ENCODE measurements around the gene WNT9B.

The WNT9B gene

GRCh38 chr17:46822388-46822921 lies 28.9 kb upstream of the WNT9B start:
- H3K36me3 ChIP-seq (ENCODE audit: control insufficient read depth, insufficient read depth, low read length): no peaks in the 10 kb centered on the region
- no peak overlapping the region for H3K27ac ChIP-seq (ENCODE audit: low read length)
- H3K4me3 ChIP-seq (ENCODE audit: low read length): no peak overlapping the region
- peaks cover 23% of the 10 kb centered on the region; the same call in 1 of the 2 replicates for H3K27me3 ChIP-seq (ENCODE audit: control insufficient read depth, insufficient read depth, low read length)
- no peaks in the 10 kb centered on the region for H3K9me3 ChIP-seq (ENCODE audit: control insufficient read depth, insufficient read depth, low read length)
- peaks cover 15% of the 10 kb centered on the region for H3K4me1 ChIP-seq (ENCODE audit: control insufficient read depth, insufficient read depth, low read length)
- no CpG with 5 or more reads among the region's 35 CpGs for WGBS (ENCODE audit: insufficient coverage, insufficient read length)
- no peak for DNase-seq (ENCODE audit: low read depth, low spot score)

DNA sequence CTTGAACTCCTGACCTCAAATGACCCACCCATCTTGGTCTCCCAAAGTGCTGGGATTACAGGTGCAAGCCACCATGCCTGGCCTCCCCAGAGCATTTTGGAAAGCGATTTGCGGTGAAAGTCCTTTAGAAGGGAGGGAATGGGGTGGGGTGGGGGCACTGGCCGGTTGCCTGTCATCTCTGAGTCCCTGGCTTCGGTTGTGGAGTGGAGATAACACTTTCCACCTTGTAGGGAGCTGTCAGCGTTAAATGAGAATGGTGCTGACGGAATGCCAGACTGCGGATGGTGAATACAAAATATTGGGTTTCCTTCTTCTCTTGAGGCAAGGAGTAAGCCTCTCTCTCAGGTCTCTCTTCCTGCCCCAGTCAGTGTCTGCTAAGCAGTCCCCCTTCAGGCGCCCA lies 27.7 kb upstream of the WNT9B start:
- Histone ChIP-seq H3K4me3 (ENCODE audit: low read length) (no peak overlapping the region), H3K36me3 (ENCODE audit: control insufficient read depth, insufficient read depth, low read length) (no peaks in the 10 kb centered on the region), H3K9me3 (ENCODE audit: control insufficient read depth, insufficient read depth, low read length) (no peaks in the 10 kb centered on the region), H3K27me3 (ENCODE audit: control insufficient read depth, insufficient read depth, low read length) (peaks cover 17% of the 10 kb centered on the region; the same call in 1 of the 2 replicates), H3K27ac (ENCODE audit: low read length) (no peak overlapping the region), H3K4me1 (ENCODE audit: control insufficient read depth, insufficient read depth, low read length) (peaks cover 15% of the 10 kb centered on the region)
- no CpG with 5 or more reads among the region's 8 CpGs for WGBS (ENCODE audit: insufficient coverage, insufficient read length)
- no peak for DNase-seq (ENCODE audit: low read depth, low spot score)

- no peak for DNase-seq (ENCODE audit: low read depth, low spot score)
- no peaks in the 10 kb centered on the region for H3K36me3 ChIP-seq (ENCODE audit: control insufficient read depth, insufficient read depth, low read length)
- no peak overlapping the region for H3K27ac ChIP-seq (ENCODE audit: low read length)
- H3K4me3 ChIP-seq (ENCODE audit: low read length): no peak overlapping the region
- peaks cover 4% of the 10 kb centered on the region; the same call in 1 of the 2 replicates for H3K4me1 ChIP-seq (ENCODE audit: control insufficient read depth, insufficient read depth, low read length)
- H3K27me3 ChIP-seq (ENCODE audit: control insufficient read depth, insufficient read depth, low read length): peaks cover 2% of the 10 kb centered on the region; the same call in 1 of the 2 replicates
- WGBS (ENCODE audit: insufficient coverage, insufficient read length): no CpG with 5 or more reads among the region's 1 CpG
- no peaks in the 10 kb centered on the region for H3K9me3 ChIP-seq (ENCODE audit: control insufficient read depth, insufficient read depth, low read length)
Observed at GRCh38 chr17:46826116-46826515, 25.3 kb upstream of the WNT9B start.

DNA sequence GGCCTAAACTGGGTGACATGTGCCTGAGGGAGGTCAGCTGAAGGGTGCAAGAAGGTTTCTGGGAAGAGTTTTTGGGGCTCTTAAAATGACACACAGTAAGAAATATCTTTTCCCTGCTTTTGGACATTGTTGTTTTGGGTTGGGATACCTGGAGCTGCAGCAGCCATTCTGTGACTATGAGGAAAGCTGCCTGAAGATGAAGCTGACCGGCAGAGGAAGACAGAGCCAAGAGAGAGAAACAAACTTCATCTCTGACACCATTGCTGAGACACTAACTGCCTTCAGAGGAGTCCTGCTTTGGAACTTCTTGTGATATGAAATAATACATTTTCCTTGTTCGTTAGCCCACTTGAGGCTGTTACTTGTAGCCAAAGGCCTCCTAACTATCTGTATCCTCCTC lies 24.1 kb upstream of the WNT9B start:
- DNase-seq (ENCODE audit: low read depth, low spot score): no peak
- Histone ChIP-seq H3K27me3 (ENCODE audit: control insufficient read depth, insufficient read depth, low read length) (no peaks in the 10 kb centered on the region), H3K9me3 (ENCODE audit: control insufficient read depth, insufficient read depth, low read length) (no peaks in the 10 kb centered on the region), H3K27ac (ENCODE audit: low read length) (no peak overlapping the region), H3K4me3 (ENCODE audit: low read length) (no peak overlapping the region), H3K36me3 (ENCODE audit: control insufficient read depth, insufficient read depth, low read length) (no peaks in the 10 kb centered on the region), H3K4me1 (ENCODE audit: control insufficient read depth, insufficient read depth, low read length) (0 out of 2 replicates have a peak, but pooled peaks cover 1% of the 10 kb centered on the region)
- WGBS (ENCODE audit: insufficient coverage, insufficient read length): no CpG with 5 or more reads among the region's 2 CpGs

DNA sequence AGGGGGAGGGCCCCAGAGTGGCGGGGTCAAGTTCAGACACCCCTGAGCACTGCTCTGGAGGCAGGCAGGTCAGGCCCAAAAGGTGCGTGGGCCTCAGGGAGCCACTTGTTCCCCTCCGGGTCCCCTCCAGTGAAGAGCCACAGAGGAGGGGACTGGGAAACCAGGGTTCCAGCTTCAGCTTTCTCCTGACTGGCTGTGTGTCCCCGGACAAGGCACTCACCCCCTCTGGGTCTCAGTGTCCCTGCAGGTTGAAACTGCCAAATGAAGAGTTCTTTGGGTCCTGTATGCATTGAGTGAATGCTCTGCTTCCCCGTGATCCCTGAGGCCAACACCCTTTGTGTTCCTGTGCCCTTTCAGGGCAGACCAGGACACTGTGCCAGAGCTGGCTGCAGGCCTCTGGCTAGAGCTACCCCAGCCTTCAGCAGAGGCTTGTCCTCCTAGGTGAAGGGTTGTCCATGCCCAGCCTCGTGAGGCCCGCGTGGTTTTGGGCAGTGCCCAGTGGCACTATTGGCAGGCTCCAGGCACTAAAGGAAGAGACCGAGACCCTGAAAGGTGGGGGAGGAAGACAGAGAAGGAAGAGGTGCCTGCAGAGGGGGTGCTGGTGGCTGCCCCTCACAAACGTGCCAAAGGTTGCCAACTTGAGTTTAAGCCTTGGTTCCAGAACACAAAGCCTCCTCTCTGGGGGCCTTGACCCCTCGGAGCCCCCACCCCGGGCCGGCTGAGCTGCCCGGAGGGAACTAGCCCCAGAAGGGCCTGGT lies 19.6 kb upstream of the WNT9B start:
- H3K27ac ChIP-seq (ENCODE audit: low read length): no peak overlapping the region
- H3K27me3 ChIP-seq (ENCODE audit: control insufficient read depth, insufficient read depth, low read length): 0 out of 2 replicates have a peak, but pooled peaks cover 1% of the 10 kb centered on the region
- no peak overlapping the region for H3K4me3 ChIP-seq (ENCODE audit: low read length)
- no peaks in the 10 kb centered on the region for H3K36me3 ChIP-seq (ENCODE audit: control insufficient read depth, insufficient read depth, low read length)
- DNase-seq (ENCODE audit: low read depth, low spot score): no peak
- WGBS (ENCODE audit: insufficient coverage, insufficient read length): no CpG with 5 or more reads among the region's 14 CpGs
- peaks cover 8% of the 10 kb centered on the region for H3K4me1 ChIP-seq (ENCODE audit: control insufficient read depth, insufficient read depth, low read length)
- H3K9me3 ChIP-seq (ENCODE audit: control insufficient read depth, insufficient read depth, low read length): no peaks in the 10 kb centered on the region

GRCh38 chr17:46832331-46832821 lies 19.0 kb upstream of the WNT9B start:
- Histone ChIP-seq H3K4me1 (ENCODE audit: control insufficient read depth, insufficient read depth, low read length) (peaks cover 8% of the 10 kb centered on the region), H3K27ac (ENCODE audit: low read length) (no peak overlapping the region), H3K36me3 (ENCODE audit: control insufficient read depth, insufficient read depth, low read length) (no peaks in the 10 kb centered on the region), H3K4me3 (ENCODE audit: low read length) (no peak overlapping the region), H3K9me3 (ENCODE audit: control insufficient read depth, insufficient read depth, low read length) (no peaks in the 10 kb centered on the region), H3K27me3 (ENCODE audit: control insufficient read depth, insufficient read depth, low read length) (0 out of 2 replicates have a peak, but pooled peaks cover 1% of the 10 kb centered on the region)
- WGBS (ENCODE audit: insufficient coverage, insufficient read length): no CpG with 5 or more reads among the region's 11 CpGs
- DNase-seq (ENCODE audit: low read depth, low spot score): no peak

GRCh38 chr17:46832945-46833839 lies 18.2 kb upstream of the WNT9B start:
- Histone ChIP-seq H3K27me3 (ENCODE audit: control insufficient read depth, insufficient read depth, low read length) (0 out of 2 replicates have a peak, but pooled peaks cover 1% of the 10 kb centered on the region), H3K9me3 (ENCODE audit: control insufficient read depth, insufficient read depth, low read length) (no peaks in the 10 kb centered on the region), H3K36me3 (ENCODE audit: control insufficient read depth, insufficient read depth, low read length) (no peaks in the 10 kb centered on the region), H3K4me1 (ENCODE audit: control insufficient read depth, insufficient read depth, low read length) (peaks cover 8% of the 10 kb centered on the region), H3K27ac (ENCODE audit: low read length) (no peak overlapping the region), H3K4me3 (ENCODE audit: low read length) (no peak overlapping the region)
- WGBS (ENCODE audit: insufficient coverage, insufficient read length): no CpG with 5 or more reads among the region's 17 CpGs
- no peak for DNase-seq (ENCODE audit: low read depth, low spot score)

GRCh38 chr17:46833840-46834208 lies 17.6 kb upstream of the WNT9B start:
- DNase-seq (ENCODE audit: low read depth, low spot score): no peak
- no peak overlapping the region for H3K27ac ChIP-seq (ENCODE audit: low read length)
- peaks cover 8% of the 10 kb centered on the region for H3K4me1 ChIP-seq (ENCODE audit: control insufficient read depth, insufficient read depth, low read length)
- H3K4me3 ChIP-seq (ENCODE audit: low read length): no peak overlapping the region
- no peaks in the 10 kb centered on the region for H3K36me3 ChIP-seq (ENCODE audit: control insufficient read depth, insufficient read depth, low read length)
- no peaks in the 10 kb centered on the region for H3K9me3 ChIP-seq (ENCODE audit: control insufficient read depth, insufficient read depth, low read length)
- 0 out of 2 replicates have a peak, but pooled peaks cover 1% of the 10 kb centered on the region for H3K27me3 ChIP-seq (ENCODE audit: control insufficient read depth, insufficient read depth, low read length)
- no CpG with 5 or more reads among the region's 2 CpGs for WGBS (ENCODE audit: insufficient coverage, insufficient read length)

DNA sequence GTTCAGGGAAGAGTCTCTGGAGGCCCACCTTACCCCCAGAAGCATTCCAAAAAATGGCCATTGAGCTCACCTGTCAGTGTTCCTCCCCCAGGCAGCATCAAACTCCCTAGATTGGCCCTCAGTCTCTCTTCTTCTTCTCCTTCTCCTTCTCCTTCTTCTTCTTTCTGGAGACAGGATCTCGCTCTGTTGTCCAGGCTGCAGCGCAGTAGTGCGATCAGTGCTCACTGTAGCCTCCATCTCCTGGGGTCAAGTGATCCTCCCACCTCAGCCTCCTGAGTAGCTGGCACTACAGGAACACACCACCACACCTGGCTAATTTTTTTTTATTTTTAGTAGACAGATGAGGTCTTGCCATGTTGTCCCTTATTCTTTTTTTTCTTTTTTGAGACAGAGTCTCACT lies 16.5 kb upstream of the WNT9B start:
- H3K27me3 ChIP-seq (ENCODE audit: control insufficient read depth, insufficient read depth, low read length): 0 out of 2 replicates have a peak, but pooled peaks cover 1% of the 10 kb centered on the region
- no peak overlapping the region for H3K4me3 ChIP-seq (ENCODE audit: low read length)
- no peaks in the 10 kb centered on the region for H3K9me3 ChIP-seq (ENCODE audit: control insufficient read depth, insufficient read depth, low read length)
- H3K36me3 ChIP-seq (ENCODE audit: control insufficient read depth, insufficient read depth, low read length): no peaks in the 10 kb centered on the region
- no peak for DNase-seq (ENCODE audit: low read depth, low spot score)
- H3K4me1 ChIP-seq (ENCODE audit: control insufficient read depth, insufficient read depth, low read length): peaks cover 8% of the 10 kb centered on the region
- WGBS (ENCODE audit: insufficient coverage, insufficient read length): no CpG with 5 or more reads among the region's 3 CpGs
- no peak overlapping the region for H3K27ac ChIP-seq (ENCODE audit: low read length)

- no peak overlapping the region for H3K4me3 ChIP-seq (ENCODE audit: low read length)
- no peaks in the 10 kb centered on the region for H3K36me3 ChIP-seq (ENCODE audit: control insufficient read depth, insufficient read depth, low read length)
- H3K27ac ChIP-seq (ENCODE audit: low read length): no peak overlapping the region
- peaks cover 6% of the 10 kb centered on the region; the same call in 1 of the 2 replicates for H3K27me3 ChIP-seq (ENCODE audit: control insufficient read depth, insufficient read depth, low read length)
- no CpG with 5 or more reads among the region's 2 CpGs for WGBS (ENCODE audit: insufficient coverage, insufficient read length)
- no peaks in the 10 kb centered on the region for H3K9me3 ChIP-seq (ENCODE audit: control insufficient read depth, insufficient read depth, low read length)
- peaks cover 8% of the 10 kb centered on the region for H3K4me1 ChIP-seq (ENCODE audit: control insufficient read depth, insufficient read depth, low read length)
- DNase-seq (ENCODE audit: low read depth, low spot score): no peak
Observed at GRCh38 chr17:46836500-46836899, 14.9 kb upstream of the WNT9B start.
